Suppressor macrophage treated with lipopolysaccharide for 1 hour (primary cell): Measurements from ENCODE around the gene SGMS1.
"Not testable (repeated sequence)": the region's sequence is repeated elsewhere in the genome, so short reads cannot be mapped to it uniquely, and the experiment has no call there.

Experiments
- DNase-seq, 3 donors: peaks; one replicate each; pipeline ENCODE4 v3.0.0-alpha.2; 2020 to 2022

Gene SGMS1

DNA sequence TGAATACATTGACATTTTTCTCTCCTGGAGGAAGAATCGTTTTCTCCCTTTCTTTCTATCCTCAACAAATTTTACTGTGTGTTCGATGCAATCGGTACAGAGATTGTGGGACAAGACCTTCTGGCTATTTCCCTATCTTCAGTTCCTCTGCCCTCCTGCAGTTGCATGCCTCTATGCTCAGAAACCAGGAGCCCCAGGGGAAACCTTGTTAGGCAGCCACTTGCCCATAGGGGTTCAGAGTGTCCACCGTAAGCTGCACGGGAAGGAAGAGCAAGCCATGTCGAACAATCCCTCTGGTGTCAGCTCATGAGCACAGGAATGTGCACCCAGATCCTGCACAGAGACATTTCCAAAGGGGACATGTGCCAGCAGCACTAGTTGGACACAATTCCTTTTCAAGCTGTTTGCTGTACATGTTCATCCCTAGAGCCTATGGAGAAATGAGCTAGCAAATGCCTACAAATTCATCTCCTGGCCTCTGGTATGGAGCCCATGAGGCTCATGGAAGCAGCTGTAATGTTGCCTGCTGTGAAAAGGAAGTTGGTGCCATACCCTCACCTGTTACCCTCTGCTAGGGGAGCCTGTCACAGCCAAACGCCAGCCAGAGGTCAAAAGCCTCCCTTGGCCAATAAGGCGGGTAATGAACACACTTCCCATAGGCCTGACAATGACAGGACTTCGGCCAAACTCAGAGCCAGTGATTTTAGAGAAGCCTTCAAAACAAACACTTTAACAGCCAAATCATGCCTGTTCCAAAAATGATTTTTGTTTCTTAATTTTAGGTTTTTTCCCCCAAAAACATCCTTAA is 336.6 kb downstream of the SGMS1 start:
- DNase-seq = no peak

DNA sequence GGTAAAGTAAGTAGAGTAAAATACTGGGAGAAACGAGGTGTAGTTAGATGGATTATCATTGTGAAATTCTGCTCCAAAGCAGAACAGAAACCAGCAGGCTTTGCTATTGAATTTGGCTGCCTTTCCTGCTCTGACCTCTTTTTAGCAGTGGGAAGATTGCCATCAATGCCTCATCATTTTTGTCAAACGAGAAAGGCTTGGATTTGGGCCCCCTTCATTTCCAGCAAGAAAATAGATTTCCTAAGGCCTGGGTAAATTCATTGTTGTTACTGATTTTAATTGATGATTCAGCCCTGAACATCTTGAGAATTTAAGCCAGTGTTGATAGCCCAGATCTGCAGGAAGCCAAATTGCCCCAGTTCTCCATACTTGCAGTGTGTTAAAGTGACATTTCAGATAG is 337.2 kb downstream of the SGMS1 start:
- DNase-seq = peak; percentile 13 to 35 (median 30)

DNA sequence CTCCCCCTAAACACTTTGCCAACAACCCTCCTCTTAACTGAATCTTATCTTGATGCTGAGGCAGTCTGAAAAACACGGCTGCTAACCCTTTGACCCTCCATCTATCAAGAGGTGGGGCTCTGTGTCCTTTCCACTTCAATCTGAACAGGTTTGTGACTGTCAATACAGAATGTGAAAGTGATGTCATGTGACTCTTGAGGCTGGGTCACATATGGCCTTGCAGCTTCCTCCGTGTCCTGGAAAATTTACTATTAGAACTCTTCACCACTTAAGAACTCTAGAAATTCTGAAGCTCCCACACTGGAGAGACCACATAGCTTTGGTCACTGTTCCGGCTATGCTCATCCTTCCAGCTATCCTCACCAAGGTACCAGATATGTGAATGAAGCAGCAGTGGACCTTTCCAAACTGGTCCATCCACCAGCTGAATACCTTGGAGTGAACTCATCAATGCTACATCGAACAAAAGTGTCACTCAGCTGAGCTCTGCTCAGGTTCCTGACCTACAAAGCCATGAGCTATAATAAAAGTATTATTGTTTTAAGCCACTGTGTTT is 341.7 kb downstream of the SGMS1 start:
- no peak for DNase-seq

DNA sequence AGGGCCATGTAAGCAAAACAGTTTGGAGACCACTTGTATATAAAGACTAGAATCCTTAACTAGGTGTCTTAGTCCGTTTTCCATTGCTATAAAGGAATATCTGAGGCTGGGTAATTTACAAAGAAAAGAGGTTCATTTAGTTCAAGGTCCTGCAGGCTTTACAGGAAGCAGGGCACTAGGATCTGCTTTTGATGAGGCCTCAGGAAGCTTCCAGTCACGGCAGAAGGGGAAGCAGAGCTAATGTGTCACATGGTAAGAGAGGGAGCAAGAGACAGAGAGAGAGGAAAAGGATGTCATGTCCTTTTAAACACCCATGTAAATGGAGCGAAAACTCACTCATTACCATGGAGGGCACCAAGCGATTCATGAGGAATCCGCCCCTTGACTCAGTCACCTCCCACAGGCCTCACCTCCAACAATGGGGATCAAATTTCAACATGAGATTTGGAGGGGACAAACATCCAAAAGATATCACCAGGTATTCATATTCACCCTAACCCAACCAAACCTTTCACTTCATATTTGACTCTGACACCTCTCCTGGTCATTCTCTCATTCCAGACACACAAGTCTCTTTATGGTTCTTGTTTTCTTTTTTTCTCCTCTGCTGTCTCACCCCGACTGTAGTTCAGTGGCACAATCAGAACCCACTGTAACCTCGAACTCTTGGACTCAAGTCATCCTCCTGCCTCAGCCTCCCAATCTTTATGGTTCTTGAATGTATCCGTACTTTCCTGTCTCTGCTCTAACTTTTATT is 342.4 kb downstream of the SGMS1 start:
- DNase-seq = no peak

DNA sequence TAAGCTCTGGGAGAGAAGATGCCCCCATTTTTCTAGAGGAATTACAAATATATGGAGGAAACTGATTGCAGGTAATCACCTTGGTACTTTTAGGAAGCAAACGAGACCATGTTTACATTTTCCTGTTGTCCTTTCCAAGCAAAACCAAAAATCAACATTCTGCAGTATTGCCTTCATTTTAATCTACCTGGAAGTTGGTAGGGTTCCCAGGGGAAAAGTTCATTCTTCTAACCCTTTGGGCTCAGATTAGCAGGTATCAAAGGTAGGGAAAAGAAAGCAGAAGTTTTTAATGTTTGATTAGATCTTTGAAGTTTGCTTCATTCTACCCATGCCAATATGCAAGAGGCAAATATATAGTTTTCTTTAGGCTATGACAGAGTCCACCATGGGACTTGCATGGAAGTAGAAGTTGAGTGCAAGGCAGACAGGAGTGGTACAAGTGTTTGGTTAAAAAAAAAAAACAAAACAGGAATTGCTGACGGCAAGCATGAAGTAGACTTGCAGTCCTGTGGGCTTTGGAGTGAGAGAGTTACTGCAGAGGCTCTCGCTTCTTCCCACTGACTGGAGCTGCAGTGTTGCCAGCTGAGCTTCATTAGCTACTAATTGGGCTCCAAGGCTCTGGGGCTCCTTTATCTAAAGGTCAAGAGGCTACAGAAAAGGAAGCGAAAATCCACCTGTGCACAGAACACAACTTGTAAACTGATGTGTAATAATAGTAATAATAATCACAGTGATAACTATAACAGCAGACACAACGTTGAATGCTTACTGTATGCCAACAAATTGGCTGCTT is 343.5 kb downstream of the SGMS1 start:
- no peak for DNase-seq

DNA sequence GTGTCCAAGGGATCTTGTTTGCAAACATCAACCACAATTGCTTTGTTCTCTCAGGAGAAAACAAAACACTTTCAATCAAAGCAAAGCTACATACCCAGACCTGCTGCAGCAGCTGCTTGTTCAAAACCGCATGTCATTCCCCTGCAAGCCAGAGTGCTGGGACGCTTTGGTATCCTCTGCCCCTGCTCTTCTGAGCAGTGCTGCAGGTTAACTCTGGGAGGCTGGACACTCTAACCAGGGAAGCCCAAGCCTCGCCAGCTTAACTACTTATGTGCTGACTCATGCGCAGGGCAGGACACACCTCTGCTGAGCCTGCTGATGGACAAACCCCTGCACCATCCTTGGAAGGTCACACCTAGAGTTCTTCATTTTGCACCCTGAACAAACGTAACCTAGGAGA is 344.3 kb downstream of the SGMS1 start:
- DNase-seq = no peak

DNA sequence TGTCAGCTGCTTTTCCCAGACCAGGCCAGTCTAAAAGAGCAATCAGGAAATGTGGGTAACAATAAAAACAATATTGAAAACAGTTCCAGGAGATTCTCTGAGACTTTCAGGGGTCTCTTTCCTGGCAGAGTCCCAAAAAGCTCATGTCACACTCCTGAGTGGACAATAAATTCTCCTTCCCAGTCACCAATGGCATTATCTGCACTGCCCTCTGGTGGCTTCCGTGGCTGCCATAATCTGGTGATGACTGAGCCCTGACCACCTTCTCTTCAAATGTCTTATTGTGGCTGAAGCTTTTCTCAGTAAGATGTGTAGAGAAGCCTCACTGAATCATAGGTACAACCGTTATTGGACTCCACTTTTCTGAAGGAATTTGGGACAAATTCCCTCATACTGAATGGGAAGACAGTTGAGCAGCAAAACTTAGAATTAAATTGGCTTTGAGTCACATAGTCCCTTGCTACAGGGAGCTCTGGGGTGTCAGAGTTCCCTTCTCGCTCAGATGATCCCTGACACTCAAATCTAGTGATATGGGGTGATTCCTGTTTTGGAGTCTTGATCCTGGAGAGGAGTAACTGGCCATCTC is 348.0 kb downstream of the SGMS1 start:
- DNase-seq = peak; percentile 54 to 64 (median 63)

DNA sequence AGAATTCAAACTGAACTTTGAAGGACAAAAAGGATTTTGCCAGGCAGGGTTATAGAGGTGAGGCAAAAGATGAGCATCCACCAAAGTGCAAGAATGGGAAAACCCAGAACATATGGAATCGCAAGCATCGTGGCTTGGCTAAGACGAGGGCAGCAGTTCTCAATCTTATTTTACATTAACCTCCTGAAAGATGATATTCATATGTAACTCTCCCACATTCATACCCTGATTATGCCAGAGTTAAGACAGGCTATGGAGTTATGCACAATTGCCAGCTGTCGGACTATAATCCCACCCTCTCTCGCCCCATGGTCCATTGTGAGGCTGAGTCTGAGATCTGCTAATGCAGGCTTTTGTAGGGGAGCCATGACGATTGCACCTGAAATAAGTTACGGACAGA is 351.2 kb downstream of the SGMS1 start:
- DNase-seq = no peak

DNA sequence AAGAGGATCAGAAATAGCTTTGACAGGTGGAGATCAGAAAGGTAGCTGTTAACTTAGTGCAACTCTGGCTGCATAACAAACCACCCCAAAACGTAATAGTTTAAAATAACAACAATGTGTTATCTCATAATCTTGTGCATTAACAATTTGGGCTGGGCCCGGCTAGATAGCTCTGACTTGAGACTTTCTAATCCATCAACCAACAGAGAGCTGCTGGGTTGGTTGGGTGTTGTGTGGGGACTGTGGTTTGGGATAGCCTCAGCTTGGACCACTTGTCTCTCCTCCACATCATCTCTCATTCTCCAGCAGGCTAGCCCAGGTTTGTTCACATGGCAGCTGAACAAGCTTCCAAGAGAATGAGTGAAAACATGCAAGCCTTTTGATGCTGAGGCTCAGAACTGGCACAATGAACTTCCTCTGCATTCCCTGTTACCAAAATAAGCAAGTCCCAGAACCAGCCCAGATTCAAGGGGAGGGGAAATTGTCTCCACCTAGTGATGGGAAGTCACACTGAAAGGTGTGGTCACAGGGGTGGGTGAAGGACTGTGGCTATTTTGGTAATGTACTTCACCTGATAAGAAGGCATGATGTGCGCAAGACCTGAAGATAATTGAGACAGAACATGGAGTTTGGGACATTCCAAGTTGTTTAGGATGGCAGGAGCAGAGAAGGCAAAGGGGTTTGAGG is 352.0 kb downstream of the SGMS1 start:
- no peak for DNase-seq

DNA sequence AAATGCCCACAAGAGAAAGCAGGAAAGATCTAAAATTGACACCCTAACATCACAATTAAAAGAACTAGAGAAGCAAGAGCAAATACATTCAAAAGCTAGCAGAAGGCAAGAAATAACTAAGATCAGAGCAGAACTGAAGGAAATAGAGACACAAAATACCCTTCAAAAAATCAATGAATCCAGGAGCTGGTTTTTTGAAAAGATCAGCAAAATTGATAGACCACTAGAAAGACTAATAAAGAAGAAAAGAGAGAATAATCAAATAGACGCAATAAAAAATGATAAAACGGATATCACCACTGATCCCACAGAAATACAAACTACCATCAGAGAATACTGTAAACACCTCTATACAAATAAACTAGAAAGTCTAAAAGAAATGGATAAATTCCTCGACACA is 355.9 kb downstream of the SGMS1 start:
- not testable (repeated sequence) for DNase-seq

DNA sequence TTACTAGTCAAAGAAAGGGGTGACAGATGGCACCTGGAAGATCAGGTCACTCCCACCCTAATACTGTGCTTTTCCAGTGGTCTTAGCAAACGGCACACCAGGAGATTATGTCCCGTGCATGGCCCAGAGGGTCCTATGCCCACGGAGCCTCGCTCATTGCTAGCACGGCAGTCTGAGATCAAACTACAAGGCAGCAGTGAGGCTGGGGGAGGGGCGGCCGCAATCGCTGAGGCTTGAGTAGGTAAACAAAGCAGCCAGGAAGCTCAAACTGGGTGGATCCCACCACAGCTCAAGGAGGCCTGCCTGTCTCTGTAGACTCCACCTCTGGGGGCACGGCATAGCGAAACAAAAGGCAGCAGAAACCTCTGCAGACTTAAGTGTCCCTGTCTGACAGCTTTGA is 361.1 kb downstream of the SGMS1 start:
- DNase-seq = not testable (repeated sequence)

DNA sequence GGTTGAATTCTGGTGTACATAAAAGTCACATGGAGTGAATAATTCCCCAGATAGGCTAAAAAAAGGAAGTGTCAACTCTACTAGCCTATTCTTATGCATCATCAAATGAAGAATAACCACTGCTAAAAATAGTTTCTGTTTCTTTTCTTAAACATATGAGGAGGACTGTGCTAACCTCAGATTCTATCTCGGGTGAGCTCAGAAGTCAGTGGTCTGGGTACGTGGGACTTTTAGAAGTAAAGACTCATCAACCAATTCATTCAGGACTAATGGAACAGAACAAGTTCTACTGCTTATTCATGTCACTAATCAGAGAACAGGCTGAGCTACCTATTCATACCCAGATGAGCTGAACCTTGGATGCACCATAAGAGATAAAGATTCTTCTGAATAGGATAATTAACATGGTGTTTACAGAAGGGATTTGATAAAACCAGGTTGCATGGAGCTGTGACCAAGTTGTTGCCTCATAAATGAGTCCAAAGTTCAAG is 362.9 kb downstream of the SGMS1 start:
- peak; percentile 80 to 92 (median 92) for DNase-seq
